ENCODE results near the gene TRPM3. TPM values are rescaled to one million over a fixed set of nuclear protein-coding genes. Genes with fewer than 3 reads are reported as not detected.

The TRPM3 gene
- total RNA-seq, 4 donors from 2014 or later, result 0.57 to 4.4 (median 1.4) TPM; not detected in 1

- no peak for TF ChIP-seq CTCF (IDR thresholded peaks at IDR 0.05; ENCODE audit: low read depth)
Observed at GRCh38 chr9:70813141-70813540, 308.3 kb downstream of the TRPM3 start.

GRCh38 chr9:70811638-70812037 lies 309.8 kb downstream of the TRPM3 start:
- TF ChIP-seq CTCF (IDR thresholded peaks at IDR 0.05; ENCODE audit: low read depth), result no peak

GRCh38 chr9:70806875-70807274 lies 314.5 kb downstream of the TRPM3 start:
- TF ChIP-seq CTCF (IDR thresholded peaks at IDR 0.05; ENCODE audit: low read depth), result no peak

- TF ChIP-seq CTCF (IDR thresholded peaks at IDR 0.05; ENCODE audit: low read depth), result no peak
Observed at GRCh38 chr9:70805949-70806348, 315.5 kb downstream of the TRPM3 start.

- TF ChIP-seq CTCF (IDR thresholded peaks at IDR 0.05; ENCODE audit: low read depth), result no peak
Observed at GRCh38 chr9:70802758-70803436, 318.5 kb downstream of the TRPM3 start.

GRCh38 chr9:70802206-70802605 lies 319.2 kb downstream of the TRPM3 start:
- TF ChIP-seq CTCF (IDR thresholded peaks at IDR 0.05; ENCODE audit: low read depth), result no peak

- TF ChIP-seq CTCF (IDR thresholded peaks at IDR 0.05; ENCODE audit: low read depth), result no peak
Observed at GRCh38 chr9:70801181-70801829, 320.1 kb downstream of the TRPM3 start.

Data from subcutaneous adipose tissue (tissue), 4 donors.